NCI-H146 (cell line): ENCODE data around the gene SLC22A7.
"Not testable (repeated sequence)": the region's sequence is repeated elsewhere in the genome, so short reads cannot be mapped to it uniquely, and the experiment has no call there.

ENCODE experiments used
- DNase-seq: peaks from one replicate; lab custom pipeline; 2025; lab: John Stamatoyannopoulos, UW

SLC22A7 gene

GRCh38 chr6:43339168-43339567 lies 41.1 kb downstream of the SLC22A7 start:
- DNase-seq = no peak

DNA sequence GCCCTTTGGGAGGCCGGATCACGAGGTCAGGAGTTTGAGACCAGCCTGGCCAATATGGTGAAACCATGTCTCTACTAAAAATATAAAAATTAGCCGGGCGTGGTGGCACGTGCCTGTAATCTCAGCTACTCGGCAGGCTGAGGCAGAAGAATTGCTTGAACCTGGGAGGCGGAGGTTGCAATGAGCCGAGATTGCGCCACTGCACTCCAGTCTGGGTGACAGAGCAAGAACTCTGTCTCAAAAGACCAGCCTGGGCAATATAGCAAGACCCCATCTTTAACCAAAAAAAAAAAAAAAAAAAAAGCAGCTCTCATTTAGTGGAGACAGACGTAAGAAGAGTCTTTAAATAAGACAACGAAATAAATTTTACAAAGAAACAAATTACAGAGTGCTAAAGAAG lies 48.2 kb downstream of the SLC22A7 start:
- not testable (repeated sequence) for DNase-seq

- no peak for DNase-seq
Observed at GRCh38 chr6:43347021-43347420, 49.0 kb downstream of the SLC22A7 start.

GRCh38 chr6:43347444-43347843 lies 49.4 kb downstream of the SLC22A7 start:
- no peak for DNase-seq

DNA sequence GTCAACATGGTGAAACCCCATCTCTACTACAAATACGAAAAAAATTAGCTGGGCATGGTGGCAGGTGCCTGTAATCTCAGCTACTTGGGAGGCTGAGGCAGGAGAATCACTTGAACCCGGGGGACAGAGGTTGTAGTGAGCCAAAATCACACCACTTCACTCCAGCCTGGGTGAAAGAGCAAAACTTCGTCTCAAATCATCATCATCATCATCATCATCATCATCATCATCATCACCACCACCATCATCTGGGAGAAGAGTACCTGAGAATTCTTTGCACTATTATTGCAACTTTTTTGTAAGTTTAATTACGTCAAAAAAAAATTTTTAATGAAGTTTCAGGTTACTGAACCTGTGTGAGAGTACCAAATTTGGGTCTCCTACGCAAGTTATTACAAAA lies 53.9 kb downstream of the SLC22A7 start:
- not testable (repeated sequence) for DNase-seq
